ENCODE data around the gene KDF1. TPM values are rescaled to one million over a fixed set of nuclear protein-coding genes. Genes with fewer than 3 reads are reported as not detected.

Gene KDF1
- total and polyA plus RNA-seq, 4 donors: 1.0 to 4.6 (median 1.8) TPM

DNA sequence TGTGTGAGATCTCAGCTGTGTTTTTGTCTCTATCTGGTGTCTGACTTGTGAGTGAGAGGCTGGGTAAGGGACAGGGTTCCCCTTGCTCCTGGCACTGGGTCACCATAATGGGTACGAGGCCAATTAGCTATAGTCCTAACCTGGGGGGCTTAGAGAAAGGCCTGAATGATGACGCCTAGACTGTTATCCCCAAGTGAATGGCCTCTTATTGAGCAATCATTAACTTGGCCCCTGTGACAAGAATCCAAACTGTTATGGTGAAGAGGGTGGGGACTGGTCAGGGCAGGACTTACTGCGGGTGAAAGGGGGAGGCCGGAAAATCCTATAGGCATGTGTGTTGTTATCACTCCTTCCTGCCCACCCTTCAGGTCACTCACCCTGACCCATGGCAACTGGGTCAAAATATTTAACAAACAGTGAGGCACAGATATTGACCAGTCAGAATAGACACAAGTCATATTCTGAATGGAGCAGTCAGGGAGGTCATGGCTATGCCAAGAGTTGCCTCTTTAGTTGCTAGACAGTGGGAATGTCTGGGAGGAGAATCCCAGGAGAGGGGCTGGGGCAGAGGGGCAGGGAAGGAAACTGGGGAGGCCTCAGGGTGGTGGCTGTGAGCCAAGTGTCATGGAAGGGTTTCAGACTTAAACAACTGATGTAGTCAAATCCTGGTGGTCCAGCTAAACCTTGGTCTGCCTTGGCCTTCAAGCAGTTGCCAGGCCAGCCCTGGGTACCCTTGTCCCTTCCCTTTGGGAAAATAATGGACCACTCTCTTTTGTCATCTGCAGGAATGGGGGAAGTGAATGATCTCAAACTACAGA is 49.7 kb downstream of the KDF1 start:
- 19% methylated on average over 4 of the region's 4 CpGs for WGBS
- Histone ChIP-seq H3K27me3 (ENCODE audit: control insufficient read depth in 4 of 4, insufficient read depth in 4 of 4, low read length in 3 of 4) (no peaks in the 10 kb centered on the region), H3K27ac (ENCODE audit: low read depth in 1 of 2, low read length in 2 of 2) (peak overlapping the region; percentile 97 to 99), H3K9ac (ENCODE audit: low read depth in 1 of 2, low read length in 2 of 2) (peak overlapping the region in 1 of 2 donors; percentile 96), H3K4me3 (ENCODE audit: low read depth in 1 of 3, low read length in 3 of 3) (peak overlapping the region in 2 of 3 donors; percentile 79 to 86), H3K4me1 (ENCODE audit: control insufficient read depth in 4 of 4, insufficient read depth in 4 of 4, low read length in 3 of 4) (peaks cover 3 to 43% (median 25%) of the 10 kb centered on the region in 4 donors), H3K9me3 (ENCODE audit: control insufficient read depth in 4 of 4, low read length in 3 of 4) (no peaks in the 10 kb centered on the region), H3K36me3 (ENCODE audit: control insufficient read depth in 4 of 4, insufficient read depth in 3 of 4, low read depth in 1 of 4, low read length in 3 of 4) (peaks cover 0 to 6% (median under 1%) of the 10 kb centered on the region in 4 donors)
- peak in 1 of 2 donors; percentile 28 for TF ChIP-seq JUND (IDR thresholded peaks at IDR 0.05)
- no peak for TF ChIP-seq FOXA1 (IDR thresholded peaks at IDR 0.05)
- TF ChIP-seq HNF4A (conservative IDR thresholded peaks at IDR 0.05): peak; percentile 41 to 70
- peak; percentile 42 for TF ChIP-seq YY1 (IDR thresholded peaks at IDR 0.05)
- no peak for TF ChIP-seq TAF1 (conservative IDR thresholded peaks at IDR 0.05)
- TF ChIP-seq NR2F2 (IDR thresholded peaks at IDR 0.05): peak; percentile 55
- TF ChIP-seq, protein P1, sequence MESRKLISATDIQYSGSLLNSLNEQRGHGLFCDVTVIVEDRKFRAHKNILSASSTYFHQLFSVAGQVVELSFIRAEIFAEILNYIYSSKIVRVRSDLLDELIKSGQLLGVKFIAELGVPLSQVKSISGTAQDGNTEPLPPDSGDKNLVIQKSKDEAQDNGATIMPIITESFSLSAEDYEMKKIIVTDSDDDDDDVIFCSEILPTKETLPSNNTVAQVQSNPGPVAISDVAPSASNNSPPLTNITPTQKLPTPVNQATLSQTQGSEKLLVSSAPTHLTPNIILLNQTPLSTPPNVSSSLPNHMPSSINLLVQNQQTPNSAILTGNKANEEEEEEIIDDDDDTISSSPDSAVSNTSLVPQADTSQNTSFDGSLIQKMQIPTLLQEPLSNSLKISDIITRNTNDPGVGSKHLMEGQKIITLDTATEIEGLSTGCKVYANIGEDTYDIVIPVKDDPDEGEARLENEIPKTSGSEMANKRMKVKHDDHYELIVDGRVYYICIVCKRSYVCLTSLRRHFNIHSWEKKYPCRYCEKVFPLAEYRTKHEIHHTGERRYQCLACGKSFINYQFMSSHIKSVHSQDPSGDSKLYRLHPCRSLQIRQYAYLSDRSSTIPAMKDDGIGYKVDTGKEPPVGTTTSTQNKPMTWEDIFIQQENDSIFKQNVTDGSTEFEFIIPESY (IDR thresholded peaks at IDR 0.05): peak; percentile 49
- TF ChIP-seq HNF4G (IDR thresholded peaks at IDR 0.05): no peak
- peak in 1 of 2 donors; percentile 23 for TF ChIP-seq RAD21 (IDR thresholded peaks at IDR 0.05)
- TF ChIP-seq, protein P2, sequence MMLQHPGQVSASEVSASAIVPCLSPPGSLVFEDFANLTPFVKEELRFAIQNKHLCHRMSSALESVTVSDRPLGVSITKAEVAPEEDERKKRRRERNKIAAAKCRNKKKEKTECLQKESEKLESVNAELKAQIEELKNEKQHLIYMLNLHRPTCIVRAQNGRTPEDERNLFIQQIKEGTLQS (IDR thresholded peaks at IDR 0.05): peak; percentile 33
- peak in 1 of 2 donors; percentile 49 for TF ChIP-seq EGR1 (IDR thresholded peaks at IDR 0.05; ENCODE audit: low read depth in 2 of 2)
- TF ChIP-seq GABPA (IDR thresholded peaks at IDR 0.05 in 1 of 2, conservative IDR thresholded peaks at IDR 0.05 in 1 of 2): peak in 1 of 2 donors; percentile 35
- TF ChIP-seq, protein P3, sequence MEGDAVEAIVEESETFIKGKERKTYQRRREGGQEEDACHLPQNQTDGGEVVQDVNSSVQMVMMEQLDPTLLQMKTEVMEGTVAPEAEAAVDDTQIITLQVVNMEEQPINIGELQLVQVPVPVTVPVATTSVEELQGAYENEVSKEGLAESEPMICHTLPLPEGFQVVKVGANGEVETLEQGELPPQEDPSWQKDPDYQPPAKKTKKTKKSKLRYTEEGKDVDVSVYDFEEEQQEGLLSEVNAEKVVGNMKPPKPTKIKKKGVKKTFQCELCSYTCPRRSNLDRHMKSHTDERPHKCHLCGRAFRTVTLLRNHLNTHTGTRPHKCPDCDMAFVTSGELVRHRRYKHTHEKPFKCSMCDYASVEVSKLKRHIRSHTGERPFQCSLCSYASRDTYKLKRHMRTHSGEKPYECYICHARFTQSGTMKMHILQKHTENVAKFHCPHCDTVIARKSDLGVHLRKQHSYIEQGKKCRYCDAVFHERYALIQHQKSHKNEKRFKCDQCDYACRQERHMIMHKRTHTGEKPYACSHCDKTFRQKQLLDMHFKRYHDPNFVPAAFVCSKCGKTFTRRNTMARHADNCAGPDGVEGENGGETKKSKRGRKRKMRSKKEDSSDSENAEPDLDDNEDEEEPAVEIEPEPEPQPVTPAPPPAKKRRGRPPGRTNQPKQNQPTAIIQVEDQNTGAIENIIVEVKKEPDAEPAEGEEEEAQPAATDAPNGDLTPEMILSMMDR (IDR thresholded peaks at IDR 0.05; ENCODE audit: low read depth, low read length, missing input control): no peak
- TF ChIP-seq, protein P4, sequence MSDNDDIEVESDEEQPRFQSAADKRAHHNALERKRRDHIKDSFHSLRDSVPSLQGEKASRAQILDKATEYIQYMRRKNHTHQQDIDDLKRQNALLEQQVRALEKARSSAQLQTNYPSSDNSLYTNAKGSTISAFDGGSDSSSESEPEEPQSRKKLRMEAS (IDR thresholded peaks at IDR 0.05): peak; percentile 67
- TF ChIP-seq, protein P5, sequence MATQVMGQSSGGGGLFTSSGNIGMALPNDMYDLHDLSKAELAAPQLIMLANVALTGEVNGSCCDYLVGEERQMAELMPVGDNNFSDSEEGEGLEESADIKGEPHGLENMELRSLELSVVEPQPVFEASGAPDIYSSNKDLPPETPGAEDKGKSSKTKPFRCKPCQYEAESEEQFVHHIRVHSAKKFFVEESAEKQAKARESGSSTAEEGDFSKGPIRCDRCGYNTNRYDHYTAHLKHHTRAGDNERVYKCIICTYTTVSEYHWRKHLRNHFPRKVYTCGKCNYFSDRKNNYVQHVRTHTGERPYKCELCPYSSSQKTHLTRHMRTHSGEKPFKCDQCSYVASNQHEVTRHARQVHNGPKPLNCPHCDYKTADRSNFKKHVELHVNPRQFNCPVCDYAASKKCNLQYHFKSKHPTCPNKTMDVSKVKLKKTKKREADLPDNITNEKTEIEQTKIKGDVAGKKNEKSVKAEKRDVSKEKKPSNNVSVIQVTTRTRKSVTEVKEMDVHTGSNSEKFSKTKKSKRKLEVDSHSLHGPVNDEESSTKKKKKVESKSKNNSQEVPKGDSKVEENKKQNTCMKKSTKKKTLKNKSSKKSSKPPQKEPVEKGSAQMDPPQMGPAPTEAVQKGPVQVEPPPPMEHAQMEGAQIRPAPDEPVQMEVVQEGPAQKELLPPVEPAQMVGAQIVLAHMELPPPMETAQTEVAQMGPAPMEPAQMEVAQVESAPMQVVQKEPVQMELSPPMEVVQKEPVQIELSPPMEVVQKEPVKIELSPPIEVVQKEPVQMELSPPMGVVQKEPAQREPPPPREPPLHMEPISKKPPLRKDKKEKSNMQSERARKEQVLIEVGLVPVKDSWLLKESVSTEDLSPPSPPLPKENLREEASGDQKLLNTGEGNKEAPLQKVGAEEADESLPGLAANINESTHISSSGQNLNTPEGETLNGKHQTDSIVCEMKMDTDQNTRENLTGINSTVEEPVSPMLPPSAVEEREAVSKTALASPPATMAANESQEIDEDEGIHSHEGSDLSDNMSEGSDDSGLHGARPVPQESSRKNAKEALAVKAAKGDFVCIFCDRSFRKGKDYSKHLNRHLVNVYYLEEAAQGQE (IDR thresholded peaks at IDR 0.05): peak; percentile 39
- TF ChIP-seq RXRA (IDR thresholded peaks at IDR 0.05): peak; percentile 89 to 96
- peak; percentile 74 for TF ChIP-seq SP1 (IDR thresholded peaks at IDR 0.05)
- peak; percentile 21 for TF ChIP-seq FOXA2 (IDR thresholded peaks at IDR 0.05)
- peak; percentile 54 for DNase-seq (ENCODE audit: low spot score)
